AG08395 (cell line): ENCODE data around the gene CRB2.
"Not testable (repeated sequence)": the region's sequence is repeated elsewhere in the genome, so short reads cannot be mapped to it uniquely, and the experiment has no call there.

Experiments used
- DNase-seq: peaks from one replicate; pipeline ENCODE4 v3.0.0; 2012; ENCODE audit warnings: mixed read lengths, low spot score

CRB2 gene

DNA sequence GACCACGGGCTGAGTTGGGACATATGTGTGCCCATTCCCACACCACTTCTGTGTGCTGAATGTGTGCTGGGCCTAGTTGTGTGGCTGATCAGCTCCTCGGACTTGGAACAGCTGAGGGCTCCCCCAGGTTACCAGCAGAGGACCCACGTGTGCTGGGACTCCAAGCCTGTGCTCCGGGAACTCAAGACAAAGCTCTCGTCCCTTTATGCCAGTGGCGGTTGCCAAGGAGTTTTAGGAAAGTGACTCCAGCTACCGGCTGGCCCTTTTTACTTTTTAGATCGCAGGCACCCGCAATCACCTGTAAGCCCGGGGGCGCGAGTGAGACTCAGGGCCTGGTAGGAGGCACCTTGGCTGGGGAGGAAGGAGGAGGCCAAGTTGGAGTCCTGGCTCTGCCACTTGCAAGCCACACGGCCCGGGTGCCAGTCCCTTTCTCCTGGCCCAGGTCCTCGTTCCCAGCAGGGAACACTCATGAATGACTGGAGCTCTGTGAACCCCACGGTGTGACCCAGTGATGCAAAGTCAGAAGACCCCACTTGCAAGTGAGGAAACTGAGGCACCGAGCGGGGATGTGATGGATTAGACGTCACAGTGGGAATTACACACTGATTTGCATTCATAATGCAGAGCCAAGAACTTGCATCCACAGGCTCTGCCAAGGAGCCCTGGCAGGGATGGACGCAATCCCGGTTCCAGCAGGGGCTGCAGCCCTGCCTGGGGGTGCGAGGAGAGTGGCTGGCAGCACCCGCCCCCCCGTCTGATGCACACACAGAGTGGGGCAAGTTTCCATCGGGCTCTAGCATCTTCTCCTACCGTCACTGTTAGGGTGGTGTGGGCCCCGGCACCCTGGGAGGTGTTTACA lies 26.9 kb downstream of the CRB2 start:
- no peak for DNase-seq

- DNase-seq = no peak
These were observed 27.6 kb downstream of the CRB2 start for GRCh38 chr9:123383512-123384170.

DNA sequence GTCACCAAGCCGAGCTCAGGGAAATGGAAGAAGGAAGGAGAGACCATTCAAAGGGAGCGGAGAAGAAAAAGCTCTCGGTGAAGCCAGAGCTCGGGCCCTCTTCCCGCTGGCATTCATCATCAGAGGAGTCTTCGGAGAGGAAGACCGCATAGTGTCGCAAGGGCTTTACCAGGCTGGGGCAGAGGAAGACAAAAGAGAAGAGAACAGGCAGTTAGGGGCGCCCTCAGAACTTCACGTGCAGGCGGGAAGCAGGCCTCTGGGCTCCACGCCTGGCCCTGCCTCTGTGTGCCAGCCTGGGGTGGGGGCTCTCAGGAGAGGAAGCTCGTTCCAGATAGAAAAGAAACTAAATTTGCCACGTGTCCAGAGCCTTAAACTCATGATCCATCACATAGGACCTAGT lies 31.7 kb downstream of the CRB2 start:
- no peak for DNase-seq

DNA sequence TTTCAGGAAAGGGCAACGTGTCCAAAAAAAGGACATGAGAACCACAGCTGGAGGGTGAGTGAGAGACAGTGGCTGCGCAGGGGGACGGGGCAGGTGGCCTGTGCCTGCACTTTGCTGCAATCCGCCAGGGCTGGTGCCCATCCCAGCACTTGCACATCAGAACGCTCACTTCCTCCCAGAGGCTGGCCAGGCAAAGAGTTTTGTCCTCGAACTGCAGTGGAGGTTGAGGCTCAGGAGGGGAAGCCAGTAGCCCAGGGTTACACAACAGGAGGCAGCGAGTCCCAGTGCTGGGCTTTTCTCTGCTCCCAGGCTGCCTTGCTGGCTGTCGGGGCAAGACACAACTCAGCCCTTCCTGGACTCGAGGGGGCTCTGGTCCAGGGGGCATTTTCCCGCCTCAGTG lies 33.1 kb downstream of the CRB2 start:
- DNase-seq = no peak

DNA sequence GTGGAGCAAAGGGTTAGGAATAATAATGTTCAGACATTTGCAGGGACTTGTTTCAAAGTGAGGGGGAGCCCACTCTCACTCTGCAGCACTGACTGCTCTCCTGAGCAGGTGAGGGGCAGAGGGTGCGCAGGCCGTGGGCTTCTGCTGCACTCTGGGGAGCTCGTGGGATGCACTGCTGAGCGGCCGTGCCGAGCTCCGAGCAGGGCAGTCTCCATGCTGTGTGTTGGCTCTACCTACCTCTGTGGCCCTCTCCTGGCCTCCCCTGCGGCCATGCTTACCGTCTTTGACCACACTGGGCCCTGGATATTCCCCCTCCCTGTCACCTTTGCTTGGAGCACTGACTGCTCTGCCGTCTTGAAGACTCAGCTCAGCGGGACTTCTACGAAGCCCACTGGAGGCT lies 33.7 kb downstream of the CRB2 start:
- DNase-seq = no peak

DNA sequence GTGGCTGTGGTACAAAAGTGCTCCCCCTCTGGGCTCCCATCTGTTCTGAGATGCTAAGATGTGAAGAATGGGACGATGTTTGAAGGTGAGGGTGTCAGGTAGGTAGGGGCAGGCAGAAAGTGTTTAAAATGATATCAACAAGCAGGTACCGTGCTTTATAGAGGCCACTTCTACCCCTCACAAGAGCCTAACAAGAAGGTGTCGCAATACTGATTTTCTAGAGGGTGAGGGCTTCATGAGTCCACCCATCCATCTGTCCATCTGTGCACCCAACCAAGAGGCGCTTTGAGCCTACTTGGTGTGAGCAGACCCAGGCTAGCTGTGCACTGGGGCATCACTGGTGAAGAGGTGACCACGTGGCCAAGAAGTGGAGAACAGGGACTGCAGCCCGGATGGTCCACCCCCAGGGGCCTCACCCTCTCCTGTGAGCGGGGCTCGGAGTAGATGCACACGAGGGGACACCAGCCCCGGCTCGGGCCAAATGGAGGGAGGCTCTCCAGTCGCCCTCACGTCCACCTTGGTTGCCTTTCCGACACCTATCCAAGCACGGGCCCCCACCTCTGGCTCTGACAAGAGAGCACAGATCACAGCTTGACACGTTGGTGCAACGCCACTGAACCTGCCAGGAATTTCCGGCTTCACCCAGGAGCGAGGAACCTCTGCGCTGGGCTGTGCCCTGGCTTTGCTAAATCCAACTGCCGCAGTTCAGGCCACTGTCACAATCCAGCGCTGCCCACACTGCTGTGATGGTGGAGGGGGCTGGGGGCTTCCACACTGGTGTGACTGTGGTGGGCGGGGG lies 34.5 kb downstream of the CRB2 start:
- DNase-seq = no peak

- no peak for DNase-seq
These were observed 35.2 kb downstream of the CRB2 start for GRCh38 chr9:123391233-123391632.

- DNase-seq = no peak
These were observed 35.9 kb downstream of the CRB2 start for GRCh38 chr9:123391946-123392345.

DNA sequence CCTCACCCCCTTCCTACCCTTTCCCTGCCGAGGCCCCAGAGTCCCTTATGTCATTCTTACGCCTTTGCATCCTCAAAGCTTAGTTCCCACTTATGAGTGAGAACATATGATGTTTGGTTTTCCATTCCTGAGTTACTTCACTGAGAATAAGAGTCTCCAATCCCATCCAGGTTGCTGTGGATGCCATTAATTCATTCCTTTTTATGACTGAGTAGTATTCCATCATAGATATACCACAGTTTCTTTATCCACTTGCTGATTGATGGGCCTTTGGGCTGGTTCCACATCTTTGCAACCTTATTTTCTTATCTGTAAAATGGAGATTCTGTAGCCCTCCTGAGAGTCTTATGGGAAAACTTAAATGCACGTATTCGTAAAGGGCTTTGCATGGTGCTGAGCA lies 36.8 kb downstream of the CRB2 start:
- DNase-seq = no peak

DNA sequence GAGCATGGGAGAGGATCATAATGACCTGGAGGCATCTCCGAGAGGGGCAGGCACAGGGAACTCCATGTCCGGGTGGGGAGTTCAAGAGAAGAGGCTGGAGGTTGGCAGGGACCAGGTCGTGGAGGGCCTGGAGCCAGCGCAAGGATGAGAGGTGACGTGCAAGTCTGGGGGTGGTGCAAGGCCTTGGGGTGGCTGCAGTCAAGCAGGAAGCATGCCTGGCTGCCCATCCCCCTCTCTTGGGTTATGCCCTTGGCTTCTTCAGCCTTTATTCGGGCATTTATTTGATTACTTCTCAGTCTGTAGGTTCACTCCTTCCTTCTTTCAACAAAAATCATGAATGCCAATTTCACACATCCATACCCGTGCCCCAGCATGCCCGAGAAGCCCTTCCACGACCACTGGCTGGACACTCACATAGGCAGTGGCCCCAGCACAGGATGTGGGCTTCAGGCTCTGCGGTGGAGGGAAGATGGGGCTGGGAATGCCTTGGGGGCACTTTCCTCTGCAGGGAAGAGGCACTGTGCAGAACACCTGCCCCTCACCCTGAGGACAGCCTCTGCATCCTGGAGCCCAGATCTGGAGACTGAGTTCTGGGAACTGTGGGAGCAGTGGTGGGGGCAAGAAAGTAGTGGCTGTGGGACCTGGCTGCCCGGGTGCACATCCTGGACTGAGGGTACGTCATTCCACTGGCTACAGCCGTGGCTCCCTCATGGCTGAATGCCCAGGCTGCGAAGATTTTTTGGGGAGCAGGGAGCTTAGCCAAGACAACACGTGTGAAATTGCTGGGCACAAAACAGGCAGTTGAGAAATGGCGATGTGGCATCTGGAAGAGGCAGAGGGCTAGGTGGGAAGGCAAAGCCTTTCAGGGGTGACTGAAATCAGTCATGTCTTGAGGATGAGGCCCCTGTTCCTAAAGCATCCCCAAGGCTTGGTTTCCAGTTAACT lies 38.6 kb downstream of the CRB2 start:
- DNase-seq = no peak

- no peak for DNase-seq
These were observed 39.3 kb downstream of the CRB2 start for GRCh38 chr9:123395276-123395688.

DNA sequence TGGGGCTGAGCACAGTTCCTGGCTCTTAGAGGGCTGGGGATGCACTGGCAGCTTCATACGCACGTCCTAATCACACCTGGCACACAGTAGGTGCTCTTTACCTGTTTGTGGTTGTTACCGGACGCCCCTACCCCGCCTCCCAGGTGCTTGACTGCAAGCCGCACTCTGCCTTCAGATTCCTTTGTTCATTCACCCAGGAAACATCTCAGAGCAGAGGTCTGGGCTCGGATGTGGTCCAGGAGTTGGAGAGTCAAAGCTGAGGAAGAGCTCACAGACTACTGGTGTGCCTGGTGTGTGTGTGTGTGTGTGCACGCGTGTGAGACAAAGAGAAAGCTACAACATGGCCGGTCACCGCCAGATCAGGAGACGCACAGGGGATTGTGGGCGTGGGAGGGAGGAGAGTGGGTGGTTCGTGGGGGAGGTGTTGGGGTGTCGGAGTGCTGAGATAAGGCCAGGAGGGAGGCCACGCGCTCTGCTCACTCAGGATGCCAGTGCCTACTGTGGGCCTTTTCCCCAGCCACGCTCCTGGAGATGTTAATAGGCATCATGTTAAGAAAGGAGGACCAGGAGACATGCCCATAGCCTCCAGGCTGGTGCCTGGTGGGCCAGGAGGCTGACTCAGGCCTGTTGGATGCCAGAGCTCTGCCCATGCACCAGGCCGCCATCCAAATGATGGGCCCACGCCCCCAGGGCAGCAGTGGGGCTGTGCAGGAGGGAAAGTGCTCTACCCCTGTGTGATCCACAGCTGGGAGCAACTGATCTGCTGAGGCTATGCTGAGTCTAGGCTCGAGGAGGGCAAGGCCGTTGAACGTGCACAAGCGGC lies 39.9 kb downstream of the CRB2 start:
- DNase-seq = no peak

DNA sequence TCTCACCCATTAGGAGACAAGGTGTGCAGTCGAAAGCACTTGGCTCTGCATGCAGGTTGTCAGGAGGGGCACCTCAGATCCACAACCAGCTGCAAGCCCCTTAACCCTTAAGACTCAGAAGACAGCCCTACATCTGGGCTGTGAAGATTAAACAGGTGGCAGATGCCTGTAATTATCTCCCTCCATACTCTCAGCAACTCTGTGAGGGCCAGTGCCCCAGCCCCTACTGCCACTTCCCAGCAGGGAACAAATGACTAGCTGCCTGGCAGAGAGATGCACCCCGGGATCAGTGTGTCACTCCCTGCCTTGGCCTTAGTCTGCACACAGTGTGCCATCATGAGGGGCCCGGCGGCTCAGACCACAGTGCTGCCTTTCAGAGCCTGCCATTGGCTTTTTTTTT lies 42.0 kb downstream of the CRB2 start:
- DNase-seq = no peak

- not testable (repeated sequence) for DNase-seq
These were observed 42.9 kb downstream of the CRB2 start for GRCh38 chr9:123398938-123399337.

- DNase-seq = peak; percentile 21
These were observed 43.9 kb downstream of the CRB2 start for GRCh38 chr9:123399803-123400378.

- peak; percentile 57 for DNase-seq
These were observed 45.0 kb downstream of the CRB2 start for GRCh38 chr9:123400926-123401503.

GRCh38 chr9:123401879-123402513 lies 46.0 kb downstream of the CRB2 start:
- DNase-seq = peak; percentile 87

DNA sequence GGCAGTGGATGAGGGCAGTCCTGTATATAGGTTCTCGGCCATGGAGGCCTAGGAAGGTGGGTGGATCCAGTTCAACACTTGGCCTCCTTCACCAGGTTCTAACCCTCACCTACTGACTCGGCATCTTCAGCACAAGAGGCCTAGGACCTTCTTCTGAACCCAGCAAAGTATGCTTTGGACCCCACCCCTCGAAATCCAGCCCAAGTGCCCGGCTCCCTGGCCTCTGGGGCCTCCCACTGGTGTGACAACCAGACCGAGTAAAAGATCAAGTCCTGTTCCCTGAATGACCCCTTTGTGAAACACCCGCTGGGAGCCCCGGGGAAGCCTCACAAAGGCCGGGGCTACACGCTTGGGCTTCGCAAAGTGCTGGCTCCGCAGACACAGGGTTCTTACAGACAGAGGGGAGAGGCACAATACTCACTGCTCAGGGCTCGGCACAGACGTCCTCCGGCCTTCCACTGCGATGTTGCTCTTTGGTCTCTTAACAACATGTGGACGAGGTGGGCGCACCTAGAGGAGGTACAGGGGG lies 47.0 kb downstream of the CRB2 start:
- DNase-seq = no peak

GRCh38 chr9:123406016-123406415 lies 50.0 kb downstream of the CRB2 start:
- DNase-seq = no peak
